SK-N-SH (cell line): ENCODE data around the gene NTM. TPM values are rescaled to one million over a fixed set of nuclear protein-coding genes. Genes with fewer than 3 reads are reported as not detected.
A peak's percentile ranks its signal among the peaks of the same experiment; 100 is the strongest.

Experiments
- CTCF ChIA-PET: fragments of 300-600, 350-600 bp; formaldehyde crosslinking; extraction: SDS; loops from one replicate; lab custom pipeline; 2021; lab: Yijun Ruan, JAX
- POLR2A ChIA-PET: fragments of 350-600 bp; sonication (Branson Sonifier 250); formaldehyde crosslinking; extraction: SDS; loops from one replicate; lab custom pipeline; 2020; ENCODE audit warnings: antibody characterized with exemption, inconsistent platforms; lab: Yijun Ruan, JAX
- DNase-seq: peaks from one replicate; pipeline ENCODE4 v3.0.0; 2012
- H2AFZ ChIP-seq: fragments of 200-600 bp; sonication (generic); 2 replicates; pipeline ENCODE4 v1.8.1; 2016; ENCODE audit warnings: antibody characterized with exemption, mild to moderate bottlenecking, low read depth
- H3F3A ChIP-seq: fragments of 200-600 bp; sonication (generic); replicated peaks from 2 replicates; pipeline ENCODE3; 2016; ENCODE audit warnings: antibody characterized with exemption, mild to moderate bottlenecking; ENCODE audit not compliant: insufficient read depth
- H3K27ac ChIP-seq, 2 experiments: fragments of 200-500 bp in 1 of 2; fragments of 200-600 bp in 1 of 2; sonication (Bioruptor generic) in 1 of 2; sonication (generic), shearing (Covaris generic) in 1 of 2; 2 replicates each; pipeline versions ENCODE4 v1.5.1 to v1.6.1; 2014 to 2016; ENCODE audit warnings: low read depth in 2 of 2, inconsistent platforms in 1 of 2, low read length in 1 of 2, mild to moderate bottlenecking in 1 of 2, mixed read lengths in 1 of 2
- H3K27me3 ChIP-seq: fragments of 200-600 bp; sonication (generic), shearing (Covaris generic); 2 replicates; pipeline ENCODE4 v1.6.1; 2016; ENCODE audit warnings: mixed run types; ENCODE audit not compliant: insufficient read depth
- H3K36me3 ChIP-seq, 2 experiments: fragments of 200-500 bp in 1 of 2; fragments of 200-600 bp in 1 of 2; sonication (Bioruptor generic) in 1 of 2; sonication (generic) in 1 of 2; replicated peaks in 1 of 2; 2 replicates each; pipeline versions ENCODE3 to v1.5.1; 2014 to 2016; ENCODE audit warnings: low read length in 1 of 2, mild to moderate bottlenecking in 1 of 2; ENCODE audit not compliant: insufficient read depth in 2 of 2, control insufficient read depth in 1 of 2
- H3K4me1 ChIP-seq, 2 experiments: fragments of 200-500 bp in 1 of 2; fragments of 200-600 bp in 1 of 2; sonication (Bioruptor generic) in 1 of 2; sonication (generic), shearing (Covaris generic) in 1 of 2; 2 replicates each; pipeline versions ENCODE4 v1.5.1 to v1.6.1; 2014 to 2016; ENCODE audit warnings: low read depth in 1 of 2, low read length in 1 of 2, mixed run types in 1 of 2; ENCODE audit not compliant: insufficient read depth in 2 of 2, control insufficient read depth in 1 of 2
- H3K4me2 ChIP-seq: fragments of 200-600 bp; sonication (generic), shearing (Covaris generic); 2 replicates; pipeline ENCODE4 v1.6.1; 2017; ENCODE audit warnings: mixed run types
- H3K4me3 ChIP-seq, 2 experiments: fragments of 200-500 bp in 1 of 2; fragments of 200-600 bp in 1 of 2; sonication (Bioruptor generic) in 1 of 2; sonication (generic), shearing (Covaris generic) in 1 of 2; 2 replicates each; pipeline versions ENCODE4 v1.5.1 to v1.8.1; 2014 to 2016; ENCODE audit warnings: low read depth in 2 of 2, inconsistent platforms in 1 of 2, low read length in 1 of 2, mild to moderate bottlenecking in 1 of 2, mixed read lengths in 1 of 2, moderate library complexity in 1 of 2
- H3K79me2 ChIP-seq: fragments of 200-600 bp; sonication (generic); 2 replicates; pipeline ENCODE4 v1.8.1; 2017; ENCODE audit warnings: mild to moderate bottlenecking; ENCODE audit not compliant: insufficient read depth
- H3K9ac ChIP-seq: fragments of 200-600 bp; sonication (generic); 2 replicates; pipeline ENCODE4 v1.6.1; 2017; ENCODE audit warnings: mixed run types
- H3K9me2 ChIP-seq: fragments of 200-600 bp; sonication (generic); 2 replicates; pipeline ENCODE4 v1.6.1; 2017; ENCODE audit warnings: mixed run types
- H3K9me3 ChIP-seq: fragments of 200-600 bp; sonication (generic); 2 replicates; pipeline ENCODE4 v1.6.1; 2017; ENCODE audit warnings: mixed run types, mild to moderate bottlenecking, moderate library complexity
- H4K20me1 ChIP-seq: fragments of 200-600 bp; sonication (generic); 2 replicates; pipeline ENCODE4 v1.6.1; 2017; ENCODE audit warnings: mild to moderate bottlenecking, mixed run types; ENCODE audit not compliant: insufficient read depth
- CHD2 ChIP-seq: fragments of 150-350 bp; IDR thresholded peaks from 2 replicates; pipeline ENCODE4 v1.6.1; 2018; ENCODE audit warnings: low read length; ENCODE audit not compliant: partially characterized antibody
- EP300 ChIP-seq, 2 experiments: IDR thresholded peaks; 2 replicates each; pipeline versions ENCODE4 v1.4.0 to v1.6.1; 2012; ENCODE audit warnings: borderline replicate concordance in 1 of 2, low read depth in 1 of 2, low read length in 1 of 2
- FOSL2 ChIP-seq: IDR thresholded peaks from 2 replicates; pipeline ENCODE4 v1.4.0; 2012; ENCODE audit warnings: low read depth, mild to moderate bottlenecking, moderate library complexity, borderline replicate concordance
- GABPA ChIP-seq: IDR thresholded peaks from 2 replicates; pipeline ENCODE4 v1.4.0; 2012; ENCODE audit warnings: low read depth, mild to moderate bottlenecking
- JUND ChIP-seq: IDR thresholded peaks from 2 replicates; pipeline ENCODE4 v1.4.0; 2012
- POLR2AphosphoS5 ChIP-seq: IDR thresholded peaks from 2 replicates; pipeline ENCODE4 v1.6.1; 2012; ENCODE audit warnings: low read depth, low read length
- RAD21 ChIP-seq: IDR thresholded peaks from 2 replicates; pipeline ENCODE4 v1.6.1; 2012; ENCODE audit warnings: mild to moderate bottlenecking, low read length
- SIN3A ChIP-seq: IDR thresholded peaks from 2 replicates; pipeline ENCODE4 v1.6.1; 2012; ENCODE audit warnings: low read depth, mild to moderate bottlenecking, low read length, moderate library complexity, borderline replicate concordance
- TEAD4 ChIP-seq: IDR thresholded peaks from 2 replicates; pipeline ENCODE4 v1.4.0; 2012; ENCODE audit warnings: mild to moderate bottlenecking, borderline replicate concordance; ENCODE audit not compliant: insufficient read depth
- YY1 ChIP-seq: IDR thresholded peaks from 2 replicates; pipeline ENCODE4 v1.4.0; 2012; ENCODE audit warnings: low read depth, mild to moderate bottlenecking
- WGBS: methylation state at CpG from one replicate; pipeline ENCODE4 v1.1.6; 2017; ENCODE audit warnings: low lambda C conversion rate; 5-methylcytosine and 5-hydroxymethylcytosine counted together
- polyA plus RNA-seq, 3 experiments: library from polyadenylated mRNA; depleted of rRNA; stranded (reverse); fragments of >200 nt; gene quantifications; 2 replicates each; pipeline ENCODE4 v1.2.3, GENCODE V29; 2012
- TF ChIP-seq, protein P1 (sequence below): IDR thresholded peaks from 2 replicates; pipeline ENCODE4 v1.6.1; 2012; ENCODE audit warnings: mild to moderate bottlenecking, low read depth, low read length, moderate library complexity
- TF ChIP-seq, protein P2 (sequence below): IDR thresholded peaks from 2 replicates; pipeline ENCODE4 v1.4.0; 2012; ENCODE audit warnings: low read depth
- TF ChIP-seq, protein P3 (sequence below): fragments of 150-350 bp; IDR thresholded peaks from 2 replicates; pipeline ENCODE4 v1.6.1; 2016; ENCODE audit warnings: mild to moderate bottlenecking, low read depth, low read length
- TF ChIP-seq, protein P4 (sequence below): IDR thresholded peaks from 2 replicates; pipeline ENCODE4 v1.4.0; 2012; ENCODE audit warnings: low read depth, borderline replicate concordance
- TF ChIP-seq, protein P5 (sequence below): IDR thresholded peaks from 2 replicates; pipeline ENCODE4; 2012

The NTM gene
- polyA plus RNA-seq, 1 of the 3 experiments (the other 2 are of a cell fraction) = 20.0 TPM

DNA sequence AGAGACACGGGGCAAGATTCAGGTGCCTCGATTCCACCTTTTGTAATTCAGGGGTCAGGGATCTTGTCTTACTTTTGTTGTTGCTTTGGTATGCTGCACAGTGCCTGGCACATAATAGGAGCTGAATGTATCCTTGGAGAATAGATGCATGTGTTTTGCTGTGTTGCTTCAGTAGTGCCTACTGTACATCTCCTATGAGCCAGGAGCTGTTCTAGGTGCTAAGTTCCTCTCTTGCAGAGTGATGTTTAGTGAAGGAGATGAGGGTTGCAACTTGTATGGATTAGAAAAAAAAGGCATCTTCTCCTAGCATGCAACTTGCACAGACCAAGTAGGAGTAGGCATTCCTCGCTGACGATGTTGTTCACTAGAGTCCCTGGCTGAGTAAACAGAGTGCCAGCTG is 555.4 kb downstream of the NTM start:
- H3K4me1 ChIP-seq = peaks cover 0 to 4% of the 10 kb centered on the region in 2 experiments; a peak in 3 of 4 replicates
- no peaks in the 10 kb centered on the region for H3K9me2 ChIP-seq
- H3K27me3 ChIP-seq = no peaks in the 10 kb centered on the region
- TF ChIP-seq, protein P1, sequence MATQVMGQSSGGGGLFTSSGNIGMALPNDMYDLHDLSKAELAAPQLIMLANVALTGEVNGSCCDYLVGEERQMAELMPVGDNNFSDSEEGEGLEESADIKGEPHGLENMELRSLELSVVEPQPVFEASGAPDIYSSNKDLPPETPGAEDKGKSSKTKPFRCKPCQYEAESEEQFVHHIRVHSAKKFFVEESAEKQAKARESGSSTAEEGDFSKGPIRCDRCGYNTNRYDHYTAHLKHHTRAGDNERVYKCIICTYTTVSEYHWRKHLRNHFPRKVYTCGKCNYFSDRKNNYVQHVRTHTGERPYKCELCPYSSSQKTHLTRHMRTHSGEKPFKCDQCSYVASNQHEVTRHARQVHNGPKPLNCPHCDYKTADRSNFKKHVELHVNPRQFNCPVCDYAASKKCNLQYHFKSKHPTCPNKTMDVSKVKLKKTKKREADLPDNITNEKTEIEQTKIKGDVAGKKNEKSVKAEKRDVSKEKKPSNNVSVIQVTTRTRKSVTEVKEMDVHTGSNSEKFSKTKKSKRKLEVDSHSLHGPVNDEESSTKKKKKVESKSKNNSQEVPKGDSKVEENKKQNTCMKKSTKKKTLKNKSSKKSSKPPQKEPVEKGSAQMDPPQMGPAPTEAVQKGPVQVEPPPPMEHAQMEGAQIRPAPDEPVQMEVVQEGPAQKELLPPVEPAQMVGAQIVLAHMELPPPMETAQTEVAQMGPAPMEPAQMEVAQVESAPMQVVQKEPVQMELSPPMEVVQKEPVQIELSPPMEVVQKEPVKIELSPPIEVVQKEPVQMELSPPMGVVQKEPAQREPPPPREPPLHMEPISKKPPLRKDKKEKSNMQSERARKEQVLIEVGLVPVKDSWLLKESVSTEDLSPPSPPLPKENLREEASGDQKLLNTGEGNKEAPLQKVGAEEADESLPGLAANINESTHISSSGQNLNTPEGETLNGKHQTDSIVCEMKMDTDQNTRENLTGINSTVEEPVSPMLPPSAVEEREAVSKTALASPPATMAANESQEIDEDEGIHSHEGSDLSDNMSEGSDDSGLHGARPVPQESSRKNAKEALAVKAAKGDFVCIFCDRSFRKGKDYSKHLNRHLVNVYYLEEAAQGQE = peak; percentile 83
- no peak for TF ChIP-seq SIN3A
- H3K9me3 ChIP-seq = no peaks in the 10 kb centered on the region
- no peaks in the 10 kb centered on the region for H4K20me1 ChIP-seq
- CTCF ChIA-PET = no interaction called here
- no peak overlapping the region for H2AFZ ChIP-seq
- H3F3A ChIP-seq = no peaks in the 10 kb centered on the region
- WGBS = 83% methylated on average over 4 of the region's 4 CpGs
- H3K9ac ChIP-seq = no peak overlapping the region
- no peak overlapping the region for H3K4me3 ChIP-seq
- no peak for DNase-seq
- no peaks in the 10 kb centered on the region for H3K36me3 ChIP-seq
- H3K4me2 ChIP-seq = no peak overlapping the region
- no peak overlapping the region for H3K27ac ChIP-seq
- POLR2A ChIA-PET = no interaction called here
- H3K79me2 ChIP-seq = no peaks in the 10 kb centered on the region; the same call in none of the 2 replicates

DNA sequence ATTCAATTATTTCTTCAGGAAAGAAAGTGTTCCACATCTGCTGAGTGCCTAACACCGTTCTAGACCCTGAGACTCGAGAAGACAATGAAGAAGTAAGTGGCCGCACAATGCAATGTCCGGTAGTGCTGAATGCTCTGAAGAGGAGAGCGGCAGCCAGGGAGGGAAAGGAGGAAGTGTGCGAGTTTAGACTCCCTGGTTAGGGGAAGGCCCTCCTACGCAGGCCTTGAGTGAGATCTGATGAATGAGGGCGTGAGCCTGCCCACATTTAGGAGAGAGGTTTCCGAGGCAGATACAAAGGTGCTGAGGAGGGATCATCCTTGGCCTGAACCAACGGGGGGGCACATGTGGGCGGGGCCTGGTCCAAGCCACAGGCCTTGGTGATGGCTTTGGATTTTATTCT is 558.6 kb downstream of the NTM start:
- H3K36me3 ChIP-seq = no peaks in the 10 kb centered on the region
- no peaks in the 10 kb centered on the region for H3K9me2 ChIP-seq
- H3K9me3 ChIP-seq = no peaks in the 10 kb centered on the region
- no peak overlapping the region for H3K4me3 ChIP-seq
- H3K4me2 ChIP-seq = no peak overlapping the region
- 84% methylated on average over 11 of the region's 11 CpGs for WGBS
- no peak for DNase-seq
- no peak overlapping the region for H3K27ac ChIP-seq
- H2AFZ ChIP-seq = no peak overlapping the region
- no peaks in the 10 kb centered on the region for H3F3A ChIP-seq
- no peaks in the 10 kb centered on the region for H3K27me3 ChIP-seq
- CTCF ChIA-PET = no interaction called here
- no peaks in the 10 kb centered on the region for H4K20me1 ChIP-seq
- POLR2A ChIA-PET = no interaction called here
- no peak for TF ChIP-seq FOSL2
- TF ChIP-seq, protein P2, sequence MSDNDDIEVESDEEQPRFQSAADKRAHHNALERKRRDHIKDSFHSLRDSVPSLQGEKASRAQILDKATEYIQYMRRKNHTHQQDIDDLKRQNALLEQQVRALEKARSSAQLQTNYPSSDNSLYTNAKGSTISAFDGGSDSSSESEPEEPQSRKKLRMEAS = no peak
- TF ChIP-seq YY1 = no peak
- TF ChIP-seq, protein P3, sequence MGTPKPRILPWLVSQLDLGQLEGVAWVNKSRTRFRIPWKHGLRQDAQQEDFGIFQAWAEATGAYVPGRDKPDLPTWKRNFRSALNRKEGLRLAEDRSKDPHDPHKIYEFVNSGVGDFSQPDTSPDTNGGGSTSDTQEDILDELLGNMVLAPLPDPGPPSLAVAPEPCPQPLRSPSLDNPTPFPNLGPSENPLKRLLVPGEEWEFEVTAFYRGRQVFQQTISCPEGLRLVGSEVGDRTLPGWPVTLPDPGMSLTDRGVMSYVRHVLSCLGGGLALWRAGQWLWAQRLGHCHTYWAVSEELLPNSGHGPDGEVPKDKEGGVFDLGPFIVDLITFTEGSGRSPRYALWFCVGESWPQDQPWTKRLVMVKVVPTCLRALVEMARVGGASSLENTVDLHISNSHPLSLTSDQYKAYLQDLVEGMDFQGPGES = no peak
- no peak for TF ChIP-seq RAD21
- no peak for TF ChIP-seq JUND
- no peak for TF ChIP-seq GABPA
- TF ChIP-seq, protein P4, sequence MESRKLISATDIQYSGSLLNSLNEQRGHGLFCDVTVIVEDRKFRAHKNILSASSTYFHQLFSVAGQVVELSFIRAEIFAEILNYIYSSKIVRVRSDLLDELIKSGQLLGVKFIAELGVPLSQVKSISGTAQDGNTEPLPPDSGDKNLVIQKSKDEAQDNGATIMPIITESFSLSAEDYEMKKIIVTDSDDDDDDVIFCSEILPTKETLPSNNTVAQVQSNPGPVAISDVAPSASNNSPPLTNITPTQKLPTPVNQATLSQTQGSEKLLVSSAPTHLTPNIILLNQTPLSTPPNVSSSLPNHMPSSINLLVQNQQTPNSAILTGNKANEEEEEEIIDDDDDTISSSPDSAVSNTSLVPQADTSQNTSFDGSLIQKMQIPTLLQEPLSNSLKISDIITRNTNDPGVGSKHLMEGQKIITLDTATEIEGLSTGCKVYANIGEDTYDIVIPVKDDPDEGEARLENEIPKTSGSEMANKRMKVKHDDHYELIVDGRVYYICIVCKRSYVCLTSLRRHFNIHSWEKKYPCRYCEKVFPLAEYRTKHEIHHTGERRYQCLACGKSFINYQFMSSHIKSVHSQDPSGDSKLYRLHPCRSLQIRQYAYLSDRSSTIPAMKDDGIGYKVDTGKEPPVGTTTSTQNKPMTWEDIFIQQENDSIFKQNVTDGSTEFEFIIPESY = no peak
- TF ChIP-seq, protein P5, sequence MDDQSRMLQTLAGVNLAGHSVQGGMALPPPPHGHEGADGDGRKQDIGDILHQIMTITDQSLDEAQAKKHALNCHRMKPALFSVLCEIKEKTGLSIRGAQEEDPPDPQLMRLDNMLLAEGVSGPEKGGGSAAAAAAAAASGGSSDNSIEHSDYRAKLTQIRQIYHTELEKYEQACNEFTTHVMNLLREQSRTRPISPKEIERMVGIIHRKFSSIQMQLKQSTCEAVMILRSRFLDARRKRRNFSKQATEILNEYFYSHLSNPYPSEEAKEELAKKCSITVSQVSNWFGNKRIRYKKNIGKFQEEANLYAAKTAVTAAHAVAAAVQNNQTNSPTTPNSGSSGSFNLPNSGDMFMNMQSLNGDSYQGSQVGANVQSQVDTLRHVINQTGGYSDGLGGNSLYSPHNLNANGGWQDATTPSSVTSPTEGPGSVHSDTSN = no peak
- no peak for TF ChIP-seq EP300 (IDR thresholded peaks at IDR 0.05; ENCODE audit: borderline replicate concordance in 1 of 2, low read depth in 1 of 2, low read length in 1 of 2)
- no peak for TF ChIP-seq POLR2AphosphoS5
- TF ChIP-seq CHD2 = no peak
- TF ChIP-seq TEAD4 = no peak
- TF ChIP-seq, all 33 proteins: peak for 0
- H3K9ac ChIP-seq = no peak overlapping the region
- no peaks in the 10 kb centered on the region; the same call in none of the 2 replicates for H3K79me2 ChIP-seq
- peaks cover 0 to 2% of the 10 kb centered on the region in 2 experiments; a peak in 3 of 4 replicates for H3K4me1 ChIP-seq
